Thyroid gland (tissue), 4 donors: ENCODE measurements around the gene CCL5.

Experiments
- POLR2A ChIP-seq, 2 donors: fragments of 450-650 bp; IDR thresholded peaks; one replicate each; pipeline ENCODE4 v1.6.1; 2017; ENCODE audit warnings: antibody characterized with exemption in 2 of 2, mild to moderate bottlenecking in 2 of 2, moderate library complexity in 1 of 2
- TF ChIP-seq, protein P1 (sequence below), 6 experiments: fragments of 200-600 bp in 3 of 6; fragments of 450-650 bp in 3 of 6; sonication (generic) in 3 of 6; IDR thresholded peaks; one replicate each; pipeline ENCODE4 v1.5.1; 2016 to 2019; ENCODE audit warnings: antibody characterized with exemption in 6 of 6, mild to moderate bottlenecking in 2 of 6, inconsistent platforms in 1 of 6, moderate library complexity in 1 of 6

DNA sequence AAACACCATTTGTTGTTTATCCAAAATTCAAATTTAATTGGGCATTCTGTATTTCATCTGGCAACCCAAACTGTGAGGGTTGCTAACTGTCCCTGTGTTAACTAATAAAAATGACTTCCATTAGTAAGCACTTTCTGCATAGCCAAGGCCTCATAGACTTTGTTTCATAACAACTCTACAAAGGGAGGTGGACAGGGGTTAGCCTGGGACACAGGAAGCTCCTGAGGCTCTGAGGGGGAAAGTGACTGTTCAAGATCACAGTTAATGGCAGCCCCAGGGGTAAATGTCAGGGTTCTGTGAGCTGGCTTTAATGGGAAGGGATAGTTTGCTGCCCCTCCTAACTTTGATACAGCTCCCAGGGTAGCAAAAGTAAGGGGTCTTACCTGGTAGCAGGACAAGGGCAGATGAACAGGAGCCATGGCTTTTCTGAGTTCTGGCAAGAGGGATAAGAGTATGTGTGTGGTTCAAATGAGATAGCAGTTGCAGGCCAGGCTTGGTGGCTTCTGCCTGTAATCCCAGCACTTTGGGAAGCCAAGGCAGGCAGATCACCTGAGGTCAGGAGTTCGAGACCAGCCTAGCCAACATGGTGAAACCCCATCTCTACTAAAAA lies 13.7 kb downstream of the CCL5 start:
- TF ChIP-seq, protein P1, sequence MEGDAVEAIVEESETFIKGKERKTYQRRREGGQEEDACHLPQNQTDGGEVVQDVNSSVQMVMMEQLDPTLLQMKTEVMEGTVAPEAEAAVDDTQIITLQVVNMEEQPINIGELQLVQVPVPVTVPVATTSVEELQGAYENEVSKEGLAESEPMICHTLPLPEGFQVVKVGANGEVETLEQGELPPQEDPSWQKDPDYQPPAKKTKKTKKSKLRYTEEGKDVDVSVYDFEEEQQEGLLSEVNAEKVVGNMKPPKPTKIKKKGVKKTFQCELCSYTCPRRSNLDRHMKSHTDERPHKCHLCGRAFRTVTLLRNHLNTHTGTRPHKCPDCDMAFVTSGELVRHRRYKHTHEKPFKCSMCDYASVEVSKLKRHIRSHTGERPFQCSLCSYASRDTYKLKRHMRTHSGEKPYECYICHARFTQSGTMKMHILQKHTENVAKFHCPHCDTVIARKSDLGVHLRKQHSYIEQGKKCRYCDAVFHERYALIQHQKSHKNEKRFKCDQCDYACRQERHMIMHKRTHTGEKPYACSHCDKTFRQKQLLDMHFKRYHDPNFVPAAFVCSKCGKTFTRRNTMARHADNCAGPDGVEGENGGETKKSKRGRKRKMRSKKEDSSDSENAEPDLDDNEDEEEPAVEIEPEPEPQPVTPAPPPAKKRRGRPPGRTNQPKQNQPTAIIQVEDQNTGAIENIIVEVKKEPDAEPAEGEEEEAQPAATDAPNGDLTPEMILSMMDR (IDR thresholded peaks at IDR 0.05) = no peak
- TF ChIP-seq POLR2A (IDR thresholded peaks at IDR 0.05) = no peak
